CD4-positive, alpha-beta T cell treated with Interleukin-6 for 4 hours (primary cell): ENCODE measurements around the gene FOXP1.

Experiments used
- DNase-seq: peaks from one replicate; pipeline ENCODE4 v3.0.0-alpha.2; 2020; ENCODE audit warnings: mixed read lengths

The FOXP1 gene

DNA sequence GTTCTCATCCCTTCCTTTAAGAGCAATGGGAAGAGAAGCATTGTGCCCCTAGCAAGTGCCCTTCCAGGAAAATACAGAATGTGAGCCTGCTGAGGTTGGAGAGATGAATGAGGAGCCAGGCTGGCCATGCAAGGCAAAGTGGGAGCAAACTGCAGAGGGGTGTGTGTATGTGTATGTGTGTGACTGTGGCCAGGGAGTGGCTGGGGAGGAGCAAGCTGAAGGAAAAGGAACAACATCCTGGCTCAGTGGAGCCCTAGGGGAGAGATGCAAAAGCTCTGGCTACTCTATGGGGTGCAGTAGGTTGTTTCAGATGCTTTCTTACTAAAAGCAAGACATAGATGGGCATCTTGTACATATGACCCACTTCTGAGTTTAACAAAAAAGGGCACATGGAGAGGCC lies 20.6 kb downstream of the FOXP1 start:
- DNase-seq, result no peak

GRCh38 chr3:71560665-71561064 lies 22.9 kb downstream of the FOXP1 start:
- DNase-seq, result no peak

- no peak for DNase-seq
Observed at GRCh38 chr3:71559578-71560162, 23.9 kb downstream of the FOXP1 start.

DNA sequence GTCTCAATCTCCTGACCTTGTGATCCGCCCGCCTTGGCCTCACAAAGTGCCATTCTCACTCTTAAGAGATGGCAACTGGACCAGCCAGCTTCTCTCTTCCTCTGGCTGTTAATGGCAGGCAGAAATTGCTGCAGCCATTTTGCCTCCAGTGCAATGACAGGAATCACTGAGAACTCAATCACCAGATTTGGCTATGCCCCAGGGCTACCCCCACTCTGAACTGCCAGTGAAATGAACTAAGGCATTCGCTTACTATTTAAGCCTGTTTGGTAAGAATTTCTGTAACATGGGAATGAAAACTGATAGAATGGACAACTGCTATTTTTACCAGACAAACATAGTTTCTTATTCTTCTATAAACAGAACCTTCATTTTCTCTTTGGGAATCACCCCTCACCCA lies 24.5 kb downstream of the FOXP1 start:
- no peak for DNase-seq

DNA sequence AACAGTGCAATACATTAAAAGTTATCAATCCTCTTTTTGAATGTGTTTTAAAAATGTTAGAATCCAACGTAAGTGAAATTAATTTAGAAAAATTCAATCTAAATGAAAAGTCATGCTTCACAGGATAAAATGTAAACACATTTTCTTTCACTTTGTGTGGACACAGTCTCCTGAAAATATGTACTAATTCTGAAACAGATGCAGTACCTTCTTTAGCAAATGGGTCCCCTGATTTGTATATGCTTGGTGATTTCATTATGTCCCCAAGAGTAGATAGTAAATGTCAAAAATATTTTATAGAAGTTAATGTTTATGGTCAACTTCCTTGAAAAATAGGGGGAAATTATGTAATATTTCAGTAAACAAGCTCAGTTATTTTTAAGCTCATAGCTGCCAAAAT lies 28.9 kb downstream of the FOXP1 start:
- DNase-seq, result no peak

GRCh38 chr3:71551311-71551919 lies 32.1 kb downstream of the FOXP1 start:
- DNase-seq, result no peak

DNA sequence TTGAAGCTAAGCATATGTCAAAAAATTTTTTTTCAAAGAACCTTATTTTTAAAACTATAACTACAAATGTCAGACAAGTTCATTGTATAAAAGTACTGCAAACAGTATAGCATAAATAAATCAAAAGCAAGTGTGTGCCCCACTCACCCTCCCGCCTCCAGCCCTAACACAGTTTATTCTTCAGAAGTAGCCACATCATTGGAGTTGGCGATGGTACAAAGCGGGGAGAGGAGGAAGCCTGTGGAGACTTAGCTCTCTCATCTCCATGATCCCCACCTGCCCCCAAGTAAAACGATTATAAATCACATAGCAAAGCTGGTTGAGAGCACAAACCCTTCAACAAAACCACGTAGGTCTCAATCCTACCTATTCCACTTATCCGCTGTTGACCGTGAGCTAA lies 33.6 kb downstream of the FOXP1 start:
- no peak for DNase-seq

DNA sequence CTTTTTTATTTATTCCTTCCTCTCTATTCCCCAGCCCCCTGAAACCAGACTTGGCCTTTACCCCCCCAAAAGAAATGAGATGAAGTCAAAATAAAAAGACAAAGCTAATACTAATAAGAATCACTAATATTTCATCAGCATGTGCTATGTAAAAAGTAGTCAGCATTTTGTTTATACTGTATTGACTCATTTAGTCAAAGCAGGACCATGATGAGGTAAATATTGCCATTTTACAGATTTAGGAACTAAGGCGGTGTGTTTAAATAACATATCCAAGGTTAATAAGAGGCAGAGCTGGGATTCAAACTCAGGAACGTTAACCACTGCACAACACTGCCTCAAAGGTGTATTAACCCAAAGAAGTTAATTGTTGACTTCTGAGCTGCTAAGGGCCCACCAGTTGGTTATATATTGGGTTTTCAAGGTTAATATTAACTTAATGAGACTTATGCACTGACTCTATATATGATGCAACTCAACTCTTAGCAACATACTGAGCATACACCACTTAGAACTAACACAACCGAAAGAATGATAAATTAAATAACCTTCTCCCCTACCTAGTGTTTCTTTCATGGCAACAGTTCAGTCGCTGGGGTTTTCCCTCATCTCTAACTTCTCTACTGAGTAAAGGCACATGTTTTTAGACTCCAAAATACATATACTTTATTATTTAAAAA lies 34.7 kb downstream of the FOXP1 start:
- no peak for DNase-seq

DNA sequence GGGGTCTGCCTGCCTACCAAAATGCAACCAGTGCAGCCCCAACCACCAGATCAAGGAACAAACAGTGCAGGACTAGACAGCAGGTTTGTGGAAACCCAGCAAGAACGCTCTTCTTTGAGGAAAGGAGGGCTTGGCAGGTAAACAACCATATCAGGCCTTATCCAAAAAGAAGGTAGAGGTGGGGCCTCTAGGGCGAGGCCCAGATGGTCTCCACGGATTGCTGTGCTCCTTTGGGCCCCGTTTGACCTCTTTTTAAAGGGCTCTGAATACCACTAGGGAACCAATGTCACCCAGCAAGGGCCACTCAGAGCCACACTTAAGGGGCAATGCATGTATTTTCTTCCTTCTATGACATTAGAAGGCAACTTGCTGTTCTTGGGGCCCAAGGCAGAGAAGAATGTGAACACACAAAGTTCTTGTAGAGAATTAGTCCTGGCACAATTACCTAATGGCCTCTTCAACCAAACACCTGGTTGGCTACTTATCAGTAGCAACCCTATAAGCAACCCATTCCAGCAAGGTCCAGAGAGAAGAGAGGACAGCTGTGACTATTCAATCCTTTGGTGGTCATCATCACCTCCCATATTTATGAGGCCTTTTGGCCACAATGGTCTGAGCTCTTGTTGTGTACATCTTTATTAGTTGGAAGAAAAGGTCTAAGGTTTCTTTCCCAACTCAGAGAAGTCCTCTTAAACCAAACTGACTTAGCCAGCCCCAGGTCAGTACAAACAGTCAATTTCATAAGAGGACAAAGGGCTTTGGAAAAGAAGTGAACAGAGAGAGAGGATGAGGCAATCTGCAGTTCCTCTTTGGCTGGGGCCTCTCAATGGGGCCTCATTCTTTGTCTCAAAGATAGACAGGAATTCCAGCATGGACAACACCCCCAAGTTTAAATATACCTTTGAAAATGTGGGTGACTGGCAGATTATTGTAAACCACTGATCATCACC lies 36.0 kb downstream of the FOXP1 start:
- DNase-seq, result no peak

- DNase-seq, result no peak
Observed at GRCh38 chr3:71546821-71547220, 36.7 kb downstream of the FOXP1 start.

GRCh38 chr3:71545330-71545729 lies 38.2 kb downstream of the FOXP1 start:
- no peak for DNase-seq

GRCh38 chr3:71543371-71544016 lies 40.0 kb downstream of the FOXP1 start:
- no peak for DNase-seq

GRCh38 chr3:71542521-71543370 lies 40.8 kb downstream of the FOXP1 start:
- DNase-seq, result peak; percentile 5

- DNase-seq, result no peak
Observed at GRCh38 chr3:71541313-71541712, 42.2 kb downstream of the FOXP1 start.

DNA sequence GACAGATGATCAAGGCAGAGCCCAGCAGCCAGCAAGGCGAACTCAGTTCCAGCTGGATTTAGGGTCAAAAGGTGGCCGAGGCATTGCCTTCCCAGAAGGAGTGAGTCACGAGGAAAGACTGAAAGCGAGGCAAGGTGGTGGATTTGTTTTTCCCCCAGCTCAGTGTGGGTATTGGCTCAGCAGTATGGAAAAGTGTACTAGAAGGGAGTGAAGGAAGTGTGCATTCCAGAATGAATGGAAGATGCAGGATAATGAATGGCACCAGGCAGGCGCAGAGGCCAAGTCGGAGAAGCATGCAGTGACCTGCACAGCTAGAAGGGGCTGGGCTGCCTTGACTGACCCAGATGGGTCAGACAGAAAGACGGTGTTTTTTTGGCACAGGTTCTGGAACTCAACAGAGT lies 46.3 kb downstream of the FOXP1 start:
- no peak for DNase-seq

GRCh38 chr3:71536376-71536965 lies 47.1 kb downstream of the FOXP1 start:
- no peak for DNase-seq

- no peak for DNase-seq
Observed at GRCh38 chr3:71533588-71533987, 49.9 kb downstream of the FOXP1 start.

- no peak for DNase-seq
Observed at GRCh38 chr3:71532639-71533395, 50.7 kb downstream of the FOXP1 start.

GRCh38 chr3:71530903-71531530 lies 52.5 kb downstream of the FOXP1 start:
- no peak for DNase-seq

DNA sequence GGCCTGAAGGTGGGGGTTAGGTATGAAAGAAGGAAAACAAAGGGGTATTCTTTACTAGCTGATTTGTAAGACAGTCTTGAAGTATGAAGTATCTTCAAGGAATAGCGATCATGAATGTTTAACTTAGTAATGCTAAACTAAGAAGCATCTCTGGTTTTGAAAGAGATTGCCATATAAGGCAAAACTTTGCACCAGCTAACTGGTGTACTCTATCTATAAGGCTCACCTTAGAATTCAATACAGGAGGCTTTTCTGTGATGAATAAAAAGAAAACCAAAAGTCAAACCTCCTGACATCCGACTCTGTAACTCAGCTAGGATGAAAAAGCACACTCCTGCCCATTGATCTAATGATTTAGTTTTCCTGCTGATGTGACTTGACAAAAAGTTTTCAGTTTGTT lies 54.7 kb downstream of the FOXP1 start:
- DNase-seq, result no peak
